Fibroblast of lung (primary cell): ENCODE measurements around the gene SLC45A1.

ENCODE experiments used
- CTCF ChIP-seq, 2 donors: IDR thresholded peaks in 1 of 2; conservative IDR thresholded peaks in 1 of 2; 1 replicate in 1 of 2; 2 replicates in 1 of 2; pipeline ENCODE4 v1.5.1; 2011 to 2012; ENCODE audit warnings: low read length in 2 of 2, control low read depth in 1 of 2, inconsistent platforms in 1 of 2, low read depth in 1 of 2, mild to moderate bottlenecking in 1 of 2
- EZH2 ChIP-seq: IDR thresholded peaks from 2 replicates; pipeline ENCODE4 v1.5.1; 2012; ENCODE audit warnings: low read length, control low read depth, mild to moderate bottlenecking; ENCODE audit errors: missing control alignments

DNA sequence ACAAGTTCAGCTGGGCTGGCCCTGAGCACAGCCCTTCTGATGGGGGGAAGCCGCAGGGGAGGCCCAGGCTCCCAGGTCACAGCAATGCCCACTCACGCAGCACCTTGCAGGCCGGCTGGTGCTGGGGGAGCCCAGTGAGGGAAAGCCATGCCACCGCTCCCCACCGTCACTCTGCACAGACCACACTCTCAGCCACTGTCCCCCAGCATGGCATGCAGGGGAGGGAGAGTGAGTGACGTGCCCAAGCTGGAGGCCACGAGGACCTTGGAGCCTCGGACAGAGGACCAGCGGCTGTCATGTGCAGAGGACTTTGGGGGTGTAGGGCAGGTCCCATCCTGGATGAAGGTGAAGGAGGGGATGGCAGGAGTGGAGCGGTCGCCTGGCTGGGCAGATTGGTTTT, 25.1 kb downstream of the SLC45A1 start:
- TF ChIP-seq CTCF (conservative IDR thresholded peaks at IDR 0.05 in 1 of 2, IDR thresholded peaks at IDR 0.05 in 1 of 2; ENCODE audit: low read depth in 1 of 2, low read length in 2 of 2), result no peak
- TF ChIP-seq EZH2, result no peak
